Adrenal gland (tissue), 5 donors: ENCODE measurements around the gene NHLH1.

Source experiments
- POLR2A ChIP-seq, 2 donors: fragments of 450-650 bp; IDR thresholded peaks; one replicate each; pipeline ENCODE4 v1.6.1; 2017; ENCODE audit warnings: antibody characterized with exemption in 2 of 2, mild to moderate bottlenecking in 2 of 2, moderate library complexity in 1 of 2
- TF ChIP-seq, protein P1 (sequence below), 6 experiments: fragments of 450-650 bp in 4 of 6; fragments of 200-600 bp in 2 of 6; sonication (generic) in 1 of 6; IDR thresholded peaks; 1 replicate in 5 of 6; 2 replicates in 1 of 6; pipeline versions ENCODE4 v1.5.1 to v1.8.0; 2016 to 2021; ENCODE audit warnings: antibody characterized with exemption in 6 of 6, mild to moderate bottlenecking in 2 of 6, moderate library complexity in 1 of 6
- donor health status: DM: no; HTN: no; CAD: no.

DNA sequence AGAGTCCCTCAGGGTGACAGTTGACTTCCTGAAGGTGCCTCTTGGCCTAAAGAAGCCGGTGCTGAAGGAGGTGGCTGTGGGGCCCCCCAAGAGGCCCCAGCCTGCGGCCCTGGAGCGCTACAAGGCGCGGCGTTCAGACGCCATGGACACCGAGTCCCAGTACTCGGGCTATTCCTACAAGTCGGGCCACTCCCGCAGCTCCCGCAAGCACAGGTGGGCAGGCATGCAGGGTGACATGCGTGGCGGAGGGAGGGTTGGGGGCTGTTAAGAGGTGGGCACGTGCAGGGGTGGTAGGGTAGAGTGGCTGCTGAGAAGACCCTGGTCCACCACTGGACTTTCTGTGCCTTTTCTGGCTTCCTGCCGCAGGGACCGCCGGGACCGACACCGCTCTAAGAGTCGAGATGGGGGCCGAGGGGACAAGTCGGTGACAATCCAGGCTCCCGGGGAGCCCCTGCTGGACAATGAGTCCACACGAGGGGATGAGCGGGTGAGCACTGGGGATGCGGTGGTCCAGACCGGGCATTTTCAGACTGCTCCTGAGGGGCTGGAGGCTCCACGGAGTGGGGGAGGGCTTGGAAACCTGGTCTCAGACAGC, 48.9 kb downstream of the NHLH1 start:
- TF ChIP-seq, protein P1, sequence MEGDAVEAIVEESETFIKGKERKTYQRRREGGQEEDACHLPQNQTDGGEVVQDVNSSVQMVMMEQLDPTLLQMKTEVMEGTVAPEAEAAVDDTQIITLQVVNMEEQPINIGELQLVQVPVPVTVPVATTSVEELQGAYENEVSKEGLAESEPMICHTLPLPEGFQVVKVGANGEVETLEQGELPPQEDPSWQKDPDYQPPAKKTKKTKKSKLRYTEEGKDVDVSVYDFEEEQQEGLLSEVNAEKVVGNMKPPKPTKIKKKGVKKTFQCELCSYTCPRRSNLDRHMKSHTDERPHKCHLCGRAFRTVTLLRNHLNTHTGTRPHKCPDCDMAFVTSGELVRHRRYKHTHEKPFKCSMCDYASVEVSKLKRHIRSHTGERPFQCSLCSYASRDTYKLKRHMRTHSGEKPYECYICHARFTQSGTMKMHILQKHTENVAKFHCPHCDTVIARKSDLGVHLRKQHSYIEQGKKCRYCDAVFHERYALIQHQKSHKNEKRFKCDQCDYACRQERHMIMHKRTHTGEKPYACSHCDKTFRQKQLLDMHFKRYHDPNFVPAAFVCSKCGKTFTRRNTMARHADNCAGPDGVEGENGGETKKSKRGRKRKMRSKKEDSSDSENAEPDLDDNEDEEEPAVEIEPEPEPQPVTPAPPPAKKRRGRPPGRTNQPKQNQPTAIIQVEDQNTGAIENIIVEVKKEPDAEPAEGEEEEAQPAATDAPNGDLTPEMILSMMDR (IDR thresholded peaks at IDR 0.05), result no peak
- no peak for TF ChIP-seq POLR2A (IDR thresholded peaks at IDR 0.05)
